WTC11 (cell line): Measurements from ENCODE around the gene MYO1A. TPM values are rescaled to one million over a fixed set of nuclear protein-coding genes. Genes with fewer than 3 reads are reported as not detected.

ENCODE experiments used
- ATAC-seq: fragments of 200-7000 bp; cut with Tn5 transposase; 2 replicates; pipeline ENCODE4 v1.10.0; 2021; ENCODE audit warnings: mild to moderate bottlenecking, moderate library complexity
- CTCF ChIA-PET: fragments of 300-600 bp; sonication (Branson Sonifier 250); formaldehyde crosslinking; loops from one replicate; lab custom pipeline; 2021; ENCODE audit warnings: antibody characterized with exemption; lab: Charles Lee
- POLR2A ChIA-PET: fragments of 350-600 bp; sonication (Branson Sonifier 250); formaldehyde crosslinking; loops from one replicate; lab custom pipeline; 2021; ENCODE audit warnings: antibody characterized with exemption; lab: Charles Lee
- DNase-seq: peaks from one replicate; pipeline ENCODE4 v3.0.0; 2021; ENCODE audit warnings: low spot score
- H3K27ac Mint-ChIP-seq: 2 replicates; pipeline ENCODE4 v1.8.0; 2021; ENCODE audit warnings: mixed read lengths
- H3K27me3 Mint-ChIP-seq: 2 replicates; pipeline ENCODE4 v1.8.0; 2021; ENCODE audit warnings: low read depth, mild to moderate bottlenecking, moderate library complexity, mixed read lengths
- H3K36me3 Mint-ChIP-seq: 2 replicates; pipeline ENCODE4 v1.8.0; 2021; ENCODE audit warnings: mixed read lengths
- H3K4me1 Mint-ChIP-seq: 2 replicates; pipeline ENCODE4 v1.8.0; 2022; ENCODE audit warnings: mixed read lengths
- H3K4me3 Mint-ChIP-seq: 2 replicates; pipeline ENCODE4 v1.8.0; 2021; ENCODE audit warnings: mild to moderate bottlenecking, moderate library complexity, mixed read lengths
- H3K9me3 Mint-ChIP-seq: 2 replicates; pipeline ENCODE4 v1.8.0; 2021; ENCODE audit warnings: mixed read lengths
- ATF2 ChIP-seq: sonication (generic); formaldehyde crosslinking; IDR thresholded peaks from 2 replicates; pipeline ENCODE4 v1.8.1; 2022; ENCODE audit warnings: low read depth, missing genetic modification reagents, borderline replicate concordance
- CDX4 ChIP-seq: fragments of 250-450 bp; sonication (Bioruptor Pico); IDR thresholded peaks from 2 replicates; pipeline ENCODE4 v1.9.0; 2021; ENCODE audit warnings: moderate library complexity, mild to moderate bottlenecking, inconsistent platforms, borderline replicate concordance
- CREB1 ChIP-seq: sonication (generic); formaldehyde crosslinking; IDR thresholded peaks from 2 replicates; pipeline ENCODE4 v1.8.0; 2023; ENCODE audit warnings: mild to moderate bottlenecking, missing genetic modification reagents
- IRF1 ChIP-seq: sonication (generic); formaldehyde crosslinking; IDR thresholded peaks from 2 replicates; pipeline ENCODE4 v1.8.0; 2023; ENCODE audit warnings: missing genetic modification reagents
- IRF2 ChIP-seq: sonication (generic); formaldehyde crosslinking; IDR thresholded peaks from 2 replicates; pipeline ENCODE4 v1.8.0; 2022; ENCODE audit warnings: low read depth, missing genetic modification reagents, borderline replicate concordance
- NFE2L1 ChIP-seq: sonication (generic); formaldehyde crosslinking; IDR thresholded peaks from 2 replicates; pipeline ENCODE4 v1.8.1; 2023; ENCODE audit warnings: missing genetic modification reagents
- PRDM15 ChIP-seq: sonication (generic); formaldehyde crosslinking; IDR thresholded peaks from 2 replicates; pipeline ENCODE4 v1.8.0; 2022; ENCODE audit warnings: missing genetic modification reagents
- PREB ChIP-seq: sonication (generic); formaldehyde crosslinking; IDR thresholded peaks from 2 replicates; pipeline ENCODE4 v1.8.1; 2022; ENCODE audit warnings: mild to moderate bottlenecking, missing genetic modification reagents, moderate library complexity, borderline replicate concordance
- SP1 ChIP-seq: sonication (generic); formaldehyde crosslinking; conservative IDR thresholded peaks from 2 replicates; pipeline ENCODE4 v1.8.1; 2022; ENCODE audit warnings: missing genetic modification reagents
- ZBTB21 ChIP-seq: sonication (generic); formaldehyde crosslinking; IDR thresholded peaks from 2 replicates; pipeline ENCODE4 v1.8.1; 2023; ENCODE audit warnings: mild to moderate bottlenecking, missing genetic modification reagents, borderline replicate concordance
- ZNF423 ChIP-seq: fragments of 250-450 bp; sonication (Bioruptor Pico); IDR thresholded peaks from 2 replicates; pipeline ENCODE4 v2.1.2; 2022; ENCODE audit warnings: mild to moderate bottlenecking, moderate library complexity
- ZSCAN18 ChIP-seq: fragments of 250-450 bp; sonication (Bioruptor Pico); IDR thresholded peaks from 2 replicates; pipeline ENCODE4 v2.1.2; 2022; ENCODE audit warnings: mild to moderate bottlenecking, moderate library complexity
- total RNA-seq: library from RNA; stranded (reverse); gene quantifications from 3 replicates; pipeline ENCODE4 v1.2.3, GENCODE V29; 2021
- TF ChIP-seq, protein P1 (sequence below): sonication (generic); formaldehyde crosslinking; IDR thresholded peaks from 2 replicates; pipeline ENCODE4 v1.8.0; 2022; ENCODE audit warnings: mild to moderate bottlenecking, missing genetic modification reagents
- TF ChIP-seq, protein P2 (sequence below): sonication (generic); formaldehyde crosslinking; IDR thresholded peaks from 2 replicates; pipeline ENCODE4 v1.8.0; 2023; ENCODE audit warnings: missing genetic modification reagents, mild to moderate bottlenecking, borderline replicate concordance
- TF ChIP-seq, protein P3 (sequence below): sonication (generic); formaldehyde crosslinking; conservative IDR thresholded peaks from 2 replicates; pipeline ENCODE4 v1.8.1; 2022; ENCODE audit warnings: mild to moderate bottlenecking, missing genetic modification reagents

The MYO1A gene
- total RNA-seq, 1 experiment from 2014 or later, result 0.87 TPM

DNA sequence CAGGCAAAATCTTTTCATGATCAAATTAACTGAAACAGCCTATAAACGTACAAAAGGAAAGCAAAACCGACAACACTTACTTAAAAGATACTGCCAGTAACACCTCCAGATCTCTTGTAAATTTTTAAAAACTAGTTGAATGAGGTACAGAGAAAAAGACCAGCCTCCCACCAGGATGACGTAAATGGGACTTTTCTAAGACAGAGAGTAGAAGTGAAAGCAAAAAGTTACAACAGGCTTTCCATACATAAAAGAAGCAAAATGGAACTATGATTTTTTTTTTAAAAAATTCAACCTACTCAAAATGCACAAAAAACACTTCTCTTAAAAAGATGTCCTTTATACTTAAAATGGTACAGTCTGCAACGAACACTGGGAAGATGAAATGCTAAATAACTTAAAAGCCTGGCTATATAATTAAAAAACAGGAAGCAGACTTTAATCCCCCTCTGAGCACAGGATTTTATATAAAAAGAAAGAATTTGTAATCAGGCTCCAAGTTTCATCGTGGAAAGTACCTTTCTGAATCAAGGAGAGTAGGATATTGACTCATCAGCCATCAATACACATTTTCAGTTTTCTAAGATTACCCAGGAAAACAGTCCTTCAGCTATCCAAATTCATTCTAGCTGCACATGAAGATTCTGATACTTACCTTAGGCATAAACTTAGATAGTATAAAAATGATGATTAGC is 14.2 kb upstream of the MYO1A start (continued):
- TF ChIP-seq PRDM15 (CRISPR knock-in tag) (no peak), NFE2L1 (CRISPR knock-in tag) (no peak), IRF2 (CRISPR knock-in tag) (no peak), SP1 (CRISPR knock-in tag) (no peak), IRF1 (CRISPR knock-in tag) (no peak), CREB1 (no peak), CDX4 (no peak), ZNF423 (CRISPR knock-in tag) (no peak)
- TF ChIP-seq, protein P1, sequence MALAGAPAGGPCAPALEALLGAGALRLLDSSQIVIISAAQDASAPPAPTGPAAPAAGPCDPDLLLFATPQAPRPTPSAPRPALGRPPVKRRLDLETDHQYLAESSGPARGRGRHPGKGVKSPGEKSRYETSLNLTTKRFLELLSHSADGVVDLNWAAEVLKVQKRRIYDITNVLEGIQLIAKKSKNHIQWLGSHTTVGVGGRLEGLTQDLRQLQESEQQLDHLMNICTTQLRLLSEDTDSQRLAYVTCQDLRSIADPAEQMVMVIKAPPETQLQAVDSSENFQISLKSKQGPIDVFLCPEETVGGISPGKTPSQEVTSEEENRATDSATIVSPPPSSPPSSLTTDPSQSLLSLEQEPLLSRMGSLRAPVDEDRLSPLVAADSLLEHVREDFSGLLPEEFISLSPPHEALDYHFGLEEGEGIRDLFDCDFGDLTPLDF (CRISPR knock-in tag), result no peak
- TF ChIP-seq, protein P2, sequence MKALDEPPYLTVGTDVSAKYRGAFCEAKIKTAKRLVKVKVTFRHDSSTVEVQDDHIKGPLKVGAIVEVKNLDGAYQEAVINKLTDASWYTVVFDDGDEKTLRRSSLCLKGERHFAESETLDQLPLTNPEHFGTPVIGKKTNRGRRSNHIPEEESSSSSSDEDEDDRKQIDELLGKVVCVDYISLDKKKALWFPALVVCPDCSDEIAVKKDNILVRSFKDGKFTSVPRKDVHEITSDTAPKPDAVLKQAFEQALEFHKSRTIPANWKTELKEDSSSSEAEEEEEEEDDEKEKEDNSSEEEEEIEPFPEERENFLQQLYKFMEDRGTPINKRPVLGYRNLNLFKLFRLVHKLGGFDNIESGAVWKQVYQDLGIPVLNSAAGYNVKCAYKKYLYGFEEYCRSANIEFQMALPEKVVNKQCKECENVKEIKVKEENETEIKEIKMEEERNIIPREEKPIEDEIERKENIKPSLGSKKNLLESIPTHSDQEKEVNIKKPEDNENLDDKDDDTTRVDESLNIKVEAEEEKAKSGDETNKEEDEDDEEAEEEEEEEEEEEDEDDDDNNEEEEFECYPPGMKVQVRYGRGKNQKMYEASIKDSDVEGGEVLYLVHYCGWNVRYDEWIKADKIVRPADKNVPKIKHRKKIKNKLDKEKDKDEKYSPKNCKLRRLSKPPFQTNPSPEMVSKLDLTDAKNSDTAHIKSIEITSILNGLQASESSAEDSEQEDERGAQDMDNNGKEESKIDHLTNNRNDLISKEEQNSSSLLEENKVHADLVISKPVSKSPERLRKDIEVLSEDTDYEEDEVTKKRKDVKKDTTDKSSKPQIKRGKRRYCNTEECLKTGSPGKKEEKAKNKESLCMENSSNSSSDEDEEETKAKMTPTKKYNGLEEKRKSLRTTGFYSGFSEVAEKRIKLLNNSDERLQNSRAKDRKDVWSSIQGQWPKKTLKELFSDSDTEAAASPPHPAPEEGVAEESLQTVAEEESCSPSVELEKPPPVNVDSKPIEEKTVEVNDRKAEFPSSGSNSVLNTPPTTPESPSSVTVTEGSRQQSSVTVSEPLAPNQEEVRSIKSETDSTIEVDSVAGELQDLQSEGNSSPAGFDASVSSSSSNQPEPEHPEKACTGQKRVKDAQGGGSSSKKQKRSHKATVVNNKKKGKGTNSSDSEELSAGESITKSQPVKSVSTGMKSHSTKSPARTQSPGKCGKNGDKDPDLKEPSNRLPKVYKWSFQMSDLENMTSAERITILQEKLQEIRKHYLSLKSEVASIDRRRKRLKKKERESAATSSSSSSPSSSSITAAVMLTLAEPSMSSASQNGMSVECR (CRISPR knock-in tag), result no peak

DNA sequence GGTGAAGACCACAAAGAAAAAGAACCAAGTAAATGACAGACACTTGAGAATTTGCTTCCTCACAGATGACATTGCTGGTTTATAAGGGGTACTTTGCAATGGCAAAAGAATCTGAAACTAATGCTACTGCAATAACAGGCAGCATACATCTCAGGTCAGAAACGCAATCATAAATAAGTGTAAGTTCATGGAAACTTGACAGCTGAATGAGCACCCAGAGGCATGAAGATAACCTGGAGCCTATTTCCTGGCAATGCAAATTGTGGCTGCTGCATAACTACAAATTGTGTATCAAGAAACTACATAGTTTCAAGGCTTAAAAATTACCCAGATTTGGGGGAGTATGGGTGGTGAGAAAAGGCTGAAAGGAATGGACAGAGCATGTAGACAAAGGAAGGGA is 8.5 kb upstream of the MYO1A start:
- ChIA-PET CTCF (interaction anchor here (1.4 kb wide), 1 partner anchor 66 kb away, joined by 3 read pairs; no protein-coding TSS in a partner anchor), POLR2A (no interaction called here)
- peaks cover 68% of the 10 kb centered on the region for H3K36me3 Mint-ChIP-seq
- H3K27me3 Mint-ChIP-seq, result no peaks in the 10 kb centered on the region
- no peaks in the 10 kb centered on the region for H3K4me1 Mint-ChIP-seq
- DNase-seq (no peak), ATAC-seq (no peak)
- no peak overlapping the region for H3K4me3 Mint-ChIP-seq
- no peak overlapping the region for H3K27ac Mint-ChIP-seq
- peaks cover 5% of the 10 kb centered on the region for H3K9me3 Mint-ChIP-seq
- TF ChIP-seq PREB (no peak), PRDM15 (CRISPR knock-in tag) (no peak), ZSCAN18 (CRISPR knock-in tag) (no peak), ZBTB21 (CRISPR knock-in tag) (no peak), ATF2 (no peak)
- TF ChIP-seq, protein P3, sequence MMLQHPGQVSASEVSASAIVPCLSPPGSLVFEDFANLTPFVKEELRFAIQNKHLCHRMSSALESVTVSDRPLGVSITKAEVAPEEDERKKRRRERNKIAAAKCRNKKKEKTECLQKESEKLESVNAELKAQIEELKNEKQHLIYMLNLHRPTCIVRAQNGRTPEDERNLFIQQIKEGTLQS (CRISPR knock-in tag), result no peak
